Mucosa of descending colon (tissue), 3 donors: Measurements from ENCODE around the gene SORCS2. TPM values are rescaled to one million over a fixed set of nuclear protein-coding genes. Genes with fewer than 3 reads are reported as not detected.
A peak's percentile ranks its signal among the peaks of the same experiment; 100 is the strongest.

Experiments
- ATAC-seq: fragments of 200-7000 bp; cut with Tn5 transposase; one replicate; pipeline ENCODE4 v1.9.1; 2020; ENCODE audit warnings: mild to moderate bottlenecking, moderate library complexity
- DNase-seq, 3 donors: peaks; one replicate each; pipeline ENCODE4 v3.0.0-alpha.2; 2020
- H3K36me3 ChIP-seq: fragments of 200-600 bp; one replicate; pipeline ENCODE4 v1.8.0; 2021; ENCODE audit warnings: low read depth, mild to moderate bottlenecking
- H3K4me1 ChIP-seq: fragments of 200-600 bp; one replicate; pipeline ENCODE4 v1.8.0; 2021; ENCODE audit warnings: low read depth, mild to moderate bottlenecking
- H3K4me3 ChIP-seq: fragments of 200-600 bp; one replicate; pipeline ENCODE4 v1.8.0; 2021; ENCODE audit warnings: mild to moderate bottlenecking
- H3K9me3 ChIP-seq: fragments of 200-600 bp; one replicate; pipeline ENCODE4 v1.8.0; 2021; ENCODE audit warnings: mild to moderate bottlenecking
- intact Hi-C, 2 donors: fragments of 100-400 bp; cut with DNase I in 1 of 2; cut with micrococcal nuclease in 1 of 2; formaldehyde crosslinking; loops; one replicate each; pipeline versions ENCODE4 v1.11.0 to v1.11.1; 2022; cut with DNase I, micrococcal nuclease
- total RNA-seq, 3 donors: library from RNA; stranded (reverse); fragmentation: NEBNext Ultra II Directional in 2 of 3; extraction: Animal tissue kit (Norgen Biotek cat#: 25700) in 2 of 3; gene quantifications; one replicate each; pipeline versions ENCODE4 v1.2.1 to v1.2.4, GENCODE V29; 2021 to 2023
- TF ChIP-seq, protein P1 (sequence below): fragments of 200-600 bp; IDR thresholded peaks from one replicate; pipeline ENCODE4 v1.8.0; 2022; ENCODE audit warnings: antibody characterized with exemption, mild to moderate bottlenecking
- donor health status: DM: no; HTN: no; CAD: no; lungs with moderate emphysema.
- donor health status: DM: no; HTN: no; CAD: no.
- donor health status: DM: no; HTN: yes; CAD: no.

The SORCS2 gene
- total RNA-seq, 3 donors from 2014 or later: 0.20 to 3.1 (median 1.5) TPM

GRCh38 chr4:7319024-7319423, 126.7 kb downstream of the SORCS2 start:
- ATAC-seq: no peak
- Histone ChIP-seq H3K4me1 (no peaks in the 10 kb centered on the region), H3K9me3 (no peaks in the 10 kb centered on the region), H3K4me3 (no peak overlapping the region), H3K36me3 (no peaks in the 10 kb centered on the region)
- intact Hi-C loops: no loop called here
- TF ChIP-seq, protein P1, sequence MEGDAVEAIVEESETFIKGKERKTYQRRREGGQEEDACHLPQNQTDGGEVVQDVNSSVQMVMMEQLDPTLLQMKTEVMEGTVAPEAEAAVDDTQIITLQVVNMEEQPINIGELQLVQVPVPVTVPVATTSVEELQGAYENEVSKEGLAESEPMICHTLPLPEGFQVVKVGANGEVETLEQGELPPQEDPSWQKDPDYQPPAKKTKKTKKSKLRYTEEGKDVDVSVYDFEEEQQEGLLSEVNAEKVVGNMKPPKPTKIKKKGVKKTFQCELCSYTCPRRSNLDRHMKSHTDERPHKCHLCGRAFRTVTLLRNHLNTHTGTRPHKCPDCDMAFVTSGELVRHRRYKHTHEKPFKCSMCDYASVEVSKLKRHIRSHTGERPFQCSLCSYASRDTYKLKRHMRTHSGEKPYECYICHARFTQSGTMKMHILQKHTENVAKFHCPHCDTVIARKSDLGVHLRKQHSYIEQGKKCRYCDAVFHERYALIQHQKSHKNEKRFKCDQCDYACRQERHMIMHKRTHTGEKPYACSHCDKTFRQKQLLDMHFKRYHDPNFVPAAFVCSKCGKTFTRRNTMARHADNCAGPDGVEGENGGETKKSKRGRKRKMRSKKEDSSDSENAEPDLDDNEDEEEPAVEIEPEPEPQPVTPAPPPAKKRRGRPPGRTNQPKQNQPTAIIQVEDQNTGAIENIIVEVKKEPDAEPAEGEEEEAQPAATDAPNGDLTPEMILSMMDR: no peak
- DNase-seq: no peak

DNA sequence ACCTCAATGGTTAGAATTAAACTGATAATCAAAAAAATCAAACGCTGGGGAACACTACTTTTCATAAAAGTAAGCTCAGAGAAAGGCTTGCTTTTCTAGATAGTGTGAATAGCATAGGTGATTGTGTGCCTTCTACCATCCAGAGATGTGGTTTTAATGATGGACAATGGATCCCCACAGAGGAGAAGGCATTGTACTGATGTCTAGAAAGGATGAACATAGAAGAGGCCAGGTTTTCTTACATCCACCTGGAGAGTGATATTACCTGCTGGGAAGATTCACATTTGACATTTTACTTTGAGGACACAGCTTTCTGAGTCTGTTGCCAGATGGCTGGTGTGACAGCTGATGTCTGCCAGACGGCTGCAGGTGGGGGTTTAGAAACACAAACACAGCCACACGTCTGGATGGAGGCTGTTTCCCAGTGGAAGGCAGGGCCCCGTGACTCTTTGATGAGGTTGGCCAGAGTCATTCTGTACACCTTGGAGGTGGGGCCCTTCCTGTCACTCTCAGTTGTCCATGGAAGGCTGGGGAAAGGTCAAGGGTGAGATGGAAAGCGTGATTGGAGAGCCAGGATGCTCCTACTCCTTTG, 128.0 kb downstream of the SORCS2 start:
- no peak overlapping the region for H3K4me3 ChIP-seq
- TF ChIP-seq, protein P1: no peak
- H3K36me3 ChIP-seq: no peaks in the 10 kb centered on the region
- no peaks in the 10 kb centered on the region for H3K9me3 ChIP-seq
- H3K4me1 ChIP-seq: no peaks in the 10 kb centered on the region
- intact Hi-C loops: no loop called here
- ATAC-seq (no peak), DNase-seq (peak in 1 of 3 donors; percentile 6)

DNA sequence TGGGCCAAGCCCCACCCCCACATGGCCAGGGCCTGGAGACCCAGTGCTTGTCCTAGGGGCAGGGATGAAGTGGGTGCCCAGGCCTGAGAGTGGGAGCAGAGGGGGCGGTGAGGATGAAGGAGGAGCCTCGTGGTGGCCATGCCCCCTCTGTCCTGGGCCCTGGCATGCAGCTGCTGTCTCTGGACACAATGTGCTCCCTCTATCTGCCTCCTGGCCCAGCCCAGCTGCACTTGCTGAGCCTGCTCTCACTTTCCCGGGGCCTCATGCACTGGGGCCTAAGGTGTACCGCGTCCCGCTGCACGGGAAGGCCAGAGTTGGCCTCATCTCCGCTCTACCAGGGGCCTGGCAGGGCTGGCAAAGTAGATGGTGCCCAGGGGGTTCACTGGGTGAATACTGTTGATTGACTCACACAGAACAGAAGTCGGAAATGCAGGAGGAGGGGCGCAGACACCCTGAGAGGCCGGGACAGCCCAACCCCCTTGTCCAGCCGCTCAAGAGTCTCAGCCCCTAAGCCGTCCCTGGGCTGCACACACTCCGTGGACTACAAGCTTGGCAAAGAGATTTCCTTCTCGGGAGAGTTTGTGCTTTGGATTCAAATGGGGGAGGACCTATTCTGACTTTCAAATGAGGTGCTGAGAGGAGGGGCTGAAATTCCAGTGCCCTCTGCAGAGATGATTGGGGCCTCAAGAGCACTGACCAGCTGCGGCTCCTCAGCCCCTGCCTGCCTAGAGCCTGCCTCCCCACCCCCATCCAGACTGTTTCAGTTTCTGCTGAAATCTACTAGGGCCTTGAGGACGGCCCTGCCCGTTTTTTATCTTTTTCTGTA, 130.0 kb downstream of the SORCS2 start:
- peak; percentile 14 for ATAC-seq
- TF ChIP-seq, protein P1: no peak
- Histone ChIP-seq H3K4me3 (no peak overlapping the region), H3K4me1 (no peaks in the 10 kb centered on the region), H3K36me3 (no peaks in the 10 kb centered on the region), H3K9me3 (no peaks in the 10 kb centered on the region)
- DNase-seq: peak; percentile 14 to 32 (median 16)
- intact Hi-C loops: no loop called here

DNA sequence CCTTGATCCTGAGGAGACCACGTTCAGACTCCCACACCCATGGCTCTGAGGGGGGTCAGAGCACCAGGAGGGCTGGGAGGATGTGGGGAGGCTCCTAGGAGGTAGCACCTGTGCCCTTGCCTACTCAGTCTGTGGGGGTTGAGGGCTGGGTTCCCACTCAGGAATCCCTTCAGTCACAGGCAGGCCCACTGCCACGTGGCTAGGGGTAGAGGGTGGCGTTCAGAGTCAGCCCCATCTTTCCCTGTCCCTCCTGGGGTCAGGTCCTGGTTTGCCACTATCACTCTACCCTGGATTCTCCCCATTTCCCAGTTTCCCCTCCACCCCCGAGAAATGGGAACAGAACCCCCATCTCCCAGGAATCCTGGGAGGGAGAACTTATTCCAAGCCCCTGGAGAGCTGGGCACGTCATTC, 131.1 kb downstream of the SORCS2 start:
- Histone ChIP-seq H3K4me3 (no peak overlapping the region), H3K36me3 (no peaks in the 10 kb centered on the region), H3K9me3 (no peaks in the 10 kb centered on the region), H3K4me1 (no peaks in the 10 kb centered on the region)
- intact Hi-C loops: no loop called here
- DNase-seq (peak in 1 of 3 donors; percentile 15), ATAC-seq (no peak)
- TF ChIP-seq, protein P1: no peak

GRCh38 chr4:7323872-7324650, 131.7 kb downstream of the SORCS2 start:
- DNase-seq (peak in 1 of 3 donors; percentile 35), ATAC-seq (no peak)
- H3K4me3 ChIP-seq: no peak overlapping the region
- no peaks in the 10 kb centered on the region for H3K4me1 ChIP-seq
- no peaks in the 10 kb centered on the region for H3K36me3 ChIP-seq
- TF ChIP-seq, protein P1: no peak
- intact Hi-C loops: no loop called here
- H3K9me3 ChIP-seq: no peaks in the 10 kb centered on the region
